NCI-H345 treated with DMSO at 0.1 percent for 48 hours (cell line): ENCODE measurements around the gene SPTLC3.
A peak's percentile ranks its signal among the peaks of the same experiment; 100 is the strongest.

Source experiments
- DNase-seq: peaks from one replicate; lab custom pipeline; 2025; ENCODE audit not compliant: unreplicated experiment; lab: John Stamatoyannopoulos, UW

The SPTLC3 gene

GRCh38 chr20:13092111-13092510 is 83.3 kb downstream of the SPTLC3 start:
- DNase-seq: no peak

GRCh38 chr20:13094976-13095375 is 86.2 kb downstream of the SPTLC3 start:
- DNase-seq: no peak

GRCh38 chr20:13098720-13099355 is 90.1 kb downstream of the SPTLC3 start:
- DNase-seq: no peak

GRCh38 chr20:13099676-13100075 is 90.9 kb downstream of the SPTLC3 start:
- no peak for DNase-seq

- DNase-seq: no peak
These were observed 92.5 kb downstream of the SPTLC3 start for GRCh38 chr20:13101276-13101675.

- no peak for DNase-seq
These were observed 92.9 kb downstream of the SPTLC3 start for GRCh38 chr20:13101706-13102105.

GRCh38 chr20:13102237-13102636 is 93.5 kb downstream of the SPTLC3 start:
- no peak for DNase-seq

- no peak for DNase-seq
These were observed 93.9 kb downstream of the SPTLC3 start for GRCh38 chr20:13102694-13103093.

GRCh38 chr20:13105039-13105438 is 96.3 kb downstream of the SPTLC3 start:
- no peak for DNase-seq

GRCh38 chr20:13105864-13106457 is 97.2 kb downstream of the SPTLC3 start:
- DNase-seq: peak; percentile 39

GRCh38 chr20:13109658-13110057 is 100.9 kb downstream of the SPTLC3 start:
- no peak for DNase-seq

- no peak for DNase-seq
These were observed 102.0 kb downstream of the SPTLC3 start for GRCh38 chr20:13110796-13111195.

GRCh38 chr20:13111249-13111911 is 102.6 kb downstream of the SPTLC3 start:
- peak; percentile 9 for DNase-seq

- no peak for DNase-seq
These were observed 105.0 kb downstream of the SPTLC3 start for GRCh38 chr20:13113731-13114130.

GRCh38 chr20:13117200-13117599 is 108.4 kb downstream of the SPTLC3 start:
- DNase-seq: no peak

GRCh38 chr20:13118676-13119075 is 109.9 kb downstream of the SPTLC3 start:
- no peak for DNase-seq

GRCh38 chr20:13119583-13119982 is 110.8 kb downstream of the SPTLC3 start:
- peak; percentile 45 for DNase-seq

- DNase-seq: no peak
These were observed 111.7 kb downstream of the SPTLC3 start for GRCh38 chr20:13120471-13120870.

- no peak for DNase-seq
These were observed 113.2 kb downstream of the SPTLC3 start for GRCh38 chr20:13121840-13122515.

GRCh38 chr20:13125486-13125885 is 116.7 kb downstream of the SPTLC3 start:
- no peak for DNase-seq

- DNase-seq: no peak
These were observed 119.4 kb downstream of the SPTLC3 start for GRCh38 chr20:13128173-13128572.
